Muscle layer of duodenum (tissue), 2 donors: ENCODE measurements around the gene CEP68.
"Not testable (repeated sequence)": the region's sequence is repeated elsewhere in the genome, so short reads cannot be mapped to it uniquely, and the experiment has no call there.

ENCODE experiments used
- H3K27ac ChIP-seq: one replicate; pipeline ENCODE4 v1.7.0; 2013; ENCODE audit warnings: mild to moderate bottlenecking, low read length
- H3K27me3 ChIP-seq: one replicate; pipeline ENCODE4 v1.7.0; 2013; ENCODE audit warnings: low read depth, mild to moderate bottlenecking, control low read depth, low read length
- H3K36me3 ChIP-seq, 2 donors: one replicate each; pipeline ENCODE4 v1.7.0; 2013; ENCODE audit warnings: low read length in 2 of 2, control low read depth in 1 of 2, mild to moderate bottlenecking in 1 of 2; ENCODE audit not compliant: insufficient read depth in 2 of 2, control insufficient read depth in 1 of 2
- H3K4me1 ChIP-seq, 2 donors: one replicate each; pipeline ENCODE4 v1.7.0; 2013; ENCODE audit warnings: low read length in 2 of 2, mild to moderate bottlenecking in 2 of 2, control low read depth in 1 of 2, moderate library complexity in 1 of 2; ENCODE audit not compliant: insufficient read depth in 2 of 2, control insufficient read depth in 1 of 2
- H3K4me3 ChIP-seq, 2 donors: one replicate each; pipeline ENCODE4 v1.7.0; 2013; ENCODE audit warnings: low read length in 2 of 2, low read depth in 1 of 2, mild to moderate bottlenecking in 1 of 2
- H3K9me3 ChIP-seq, 2 donors: one replicate each; pipeline ENCODE4 v1.7.0; 2013; ENCODE audit warnings: low read length in 2 of 2, control low read depth in 1 of 2, mild to moderate bottlenecking in 1 of 2; ENCODE audit not compliant: control insufficient read depth in 1 of 2
- donor health status: healthy.

Gene CEP68

DNA sequence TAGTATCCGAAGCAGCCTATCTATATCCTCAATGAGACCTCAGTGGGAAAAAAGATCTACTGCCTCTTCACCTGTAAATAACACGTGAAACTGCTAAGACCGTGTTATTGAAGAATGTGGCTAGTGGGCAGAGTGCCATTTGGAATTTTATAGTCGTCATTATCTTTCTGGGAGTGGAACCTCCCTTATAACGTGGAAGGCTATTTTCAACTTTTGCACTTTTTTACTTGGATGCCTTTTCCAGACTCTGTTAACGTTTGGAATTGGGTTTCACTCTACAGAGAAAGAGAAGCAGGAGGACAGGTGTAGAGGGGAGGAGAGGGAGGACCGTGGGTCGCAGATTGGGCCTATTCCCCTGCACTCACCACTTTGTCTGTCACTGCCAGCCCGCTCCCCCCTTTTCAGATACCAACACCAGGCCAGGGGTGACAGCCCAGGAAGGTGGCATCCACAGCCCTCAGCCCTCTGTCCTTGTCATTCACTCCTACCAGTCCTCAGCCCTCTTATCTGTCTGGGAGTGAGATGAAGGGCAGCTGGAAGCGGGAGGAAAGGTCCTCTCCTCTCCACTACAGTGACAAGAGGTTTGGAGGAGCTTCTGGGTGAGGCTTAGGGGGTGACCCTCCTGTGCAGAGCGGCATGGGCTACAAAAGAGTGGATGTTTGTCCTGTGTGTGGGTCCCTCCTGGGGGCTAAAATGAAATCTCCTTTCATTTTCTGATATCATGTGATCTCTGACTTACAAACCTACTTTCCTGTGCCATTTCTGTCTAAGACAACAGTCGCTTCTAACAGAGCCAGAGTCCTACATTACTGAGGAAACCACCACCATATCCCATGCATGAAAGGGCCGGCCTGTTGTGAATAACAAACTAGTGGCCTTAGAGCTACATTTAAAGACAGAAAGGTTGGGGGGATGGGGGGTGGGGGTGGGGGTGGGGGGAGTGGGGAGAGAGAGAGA, 23.9 kb upstream of the CEP68 start:
- H3K27ac ChIP-seq = peak overlapping the region; percentile 35
- H3K9me3 ChIP-seq = no peaks in the 10 kb centered on the region
- peak overlapping the region in 1 of 2 donors; percentile 7 for H3K4me3 ChIP-seq
- no peaks in the 10 kb centered on the region for H3K36me3 ChIP-seq
- peaks cover 0 to 4% of the 10 kb centered on the region in 2 donors for H3K4me1 ChIP-seq
- H3K27me3 ChIP-seq = no peaks in the 10 kb centered on the region

DNA sequence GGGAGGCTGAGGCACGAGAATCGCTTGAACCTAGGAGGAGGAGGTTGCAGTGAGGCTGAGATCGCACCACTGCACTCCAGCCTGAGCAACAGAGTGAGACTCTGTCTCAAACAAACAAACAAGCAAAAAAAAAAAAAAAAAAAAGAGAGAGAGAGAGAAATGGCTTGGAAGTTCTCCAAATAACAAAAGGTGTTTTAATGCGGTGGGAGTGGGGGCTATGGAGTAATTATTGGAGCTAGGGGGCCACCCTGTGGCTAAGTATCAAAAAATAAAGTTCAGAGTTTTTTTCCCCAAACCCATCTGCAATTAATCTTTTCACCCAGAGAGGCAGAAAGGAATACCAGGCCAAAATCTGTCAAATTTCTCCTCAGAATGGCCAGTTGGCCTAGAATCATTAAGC, 23.0 kb upstream of the CEP68 start:
- no peak overlapping the region for H3K27ac ChIP-seq
- no peaks in the 10 kb centered on the region for H3K9me3 ChIP-seq
- H3K27me3 ChIP-seq = no peaks in the 10 kb centered on the region
- H3K36me3 ChIP-seq = no peaks in the 10 kb centered on the region
- H3K4me1 ChIP-seq = peaks cover 0 to 4% of the 10 kb centered on the region in 2 donors
- H3K4me3 ChIP-seq = no peak overlapping the region

DNA sequence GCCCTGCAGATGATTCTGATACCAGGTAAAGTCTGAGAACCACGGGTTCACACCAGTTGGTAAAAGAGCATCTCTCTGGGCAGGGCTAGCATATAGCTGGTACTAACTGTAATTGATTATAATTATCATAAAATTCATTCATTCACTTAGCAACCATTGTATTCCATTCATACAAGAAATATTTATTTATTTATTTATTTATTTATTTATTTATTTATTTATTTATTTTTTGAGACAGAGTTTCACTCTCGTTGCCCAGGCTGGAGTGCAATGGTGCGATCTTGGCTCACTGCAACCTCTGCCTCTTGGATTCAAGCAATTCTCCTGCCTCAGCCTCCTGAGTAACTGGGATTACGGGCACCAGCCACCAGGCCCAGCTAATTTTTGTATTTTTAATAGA, 22.5 kb upstream of the CEP68 start:
- not testable (repeated sequence) for H3K27me3 ChIP-seq, H3K9me3 ChIP-seq, H3K36me3 ChIP-seq, H3K4me3 ChIP-seq, H3K27ac ChIP-seq, H3K4me1 ChIP-seq

DNA sequence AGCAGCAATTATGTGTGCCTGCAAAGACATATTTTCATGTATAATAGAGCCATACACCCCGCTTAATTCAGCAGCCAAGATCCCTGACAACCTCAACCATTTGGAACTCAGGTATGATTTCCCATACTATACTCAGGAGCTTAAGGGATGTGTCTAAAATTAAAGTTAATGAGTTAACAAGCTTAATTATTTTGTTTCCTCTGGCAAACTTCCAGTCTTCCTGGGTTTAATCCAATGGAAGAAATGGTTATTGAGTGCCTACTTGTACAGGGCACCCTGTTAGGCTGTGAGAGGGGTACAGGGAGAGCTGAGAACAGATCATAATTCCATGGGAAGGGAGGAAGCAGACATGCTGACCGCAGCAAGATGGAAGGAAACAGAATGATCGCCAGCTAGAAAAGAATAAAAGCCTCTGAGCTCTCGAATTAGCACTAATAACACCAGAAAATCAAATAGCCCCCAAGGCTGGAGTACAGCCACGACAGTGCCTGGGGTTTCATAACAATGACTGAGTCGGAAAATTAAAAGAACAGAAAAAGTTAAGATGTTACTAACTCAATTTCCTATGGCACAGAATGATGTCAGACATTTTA, 20.8 kb upstream of the CEP68 start:
- Histone ChIP-seq H3K36me3 (no peaks in the 10 kb centered on the region), H3K27me3 (no peaks in the 10 kb centered on the region), H3K4me1 (peaks cover 3 to 4% of the 10 kb centered on the region in 2 donors), H3K9me3 (no peaks in the 10 kb centered on the region), H3K27ac (no peak overlapping the region), H3K4me3 (no peak overlapping the region)

DNA sequence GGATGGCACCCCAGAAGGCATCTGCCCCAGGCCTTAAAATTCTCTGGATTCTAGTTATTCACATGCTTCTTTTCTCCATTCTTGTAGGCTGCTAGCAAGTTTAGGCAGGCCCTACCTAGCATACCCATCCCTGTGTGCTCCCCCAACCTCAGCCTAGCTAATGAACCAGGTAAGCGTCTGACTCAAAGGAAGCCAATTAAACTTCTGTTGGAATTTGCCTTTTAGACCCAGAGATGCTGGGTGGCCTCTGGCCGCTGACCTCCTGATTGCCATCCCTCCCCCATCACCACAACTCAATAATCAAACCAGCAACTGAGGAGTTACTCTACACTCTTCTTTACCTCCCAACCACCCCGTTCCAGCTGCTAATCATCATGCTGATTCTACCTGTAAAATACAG, 19.0 kb upstream of the CEP68 start:
- Histone ChIP-seq H3K4me1 (peaks cover 4% of the 10 kb centered on the region in 2 donors), H3K4me3 (no peak overlapping the region), H3K9me3 (no peaks in the 10 kb centered on the region), H3K27me3 (no peaks in the 10 kb centered on the region), H3K27ac (no peak overlapping the region), H3K36me3 (no peaks in the 10 kb centered on the region)

DNA sequence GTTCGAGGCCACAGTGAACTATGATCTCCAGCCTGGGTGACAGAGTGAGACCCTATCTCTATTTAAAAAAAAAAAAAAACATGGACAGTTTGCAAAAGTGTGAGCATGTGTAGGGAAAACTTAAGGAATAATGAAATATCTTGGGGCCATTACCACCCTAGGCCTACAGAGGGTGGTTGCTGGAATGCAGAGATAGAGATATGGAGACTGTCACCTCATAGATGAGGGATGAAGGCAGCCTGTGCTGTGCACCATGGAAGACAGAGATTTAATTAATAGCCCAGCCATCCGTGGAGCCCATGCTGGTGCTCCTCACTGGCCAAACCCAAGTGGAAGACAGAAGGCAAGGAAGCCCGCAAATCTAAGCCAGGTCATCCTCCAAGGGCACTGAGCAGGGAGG, 16.6 kb upstream of the CEP68 start:
- Histone ChIP-seq H3K4me3 (no peak overlapping the region), H3K9me3 (no peaks in the 10 kb centered on the region), H3K36me3 (no peaks in the 10 kb centered on the region), H3K27ac (no peak overlapping the region), H3K4me1 (peaks cover 4% of the 10 kb centered on the region in 2 donors), H3K27me3 (no peaks in the 10 kb centered on the region)

GRCh38 chr2:65040400-65041261, 15.6 kb upstream of the CEP68 start:
- no peaks in the 10 kb centered on the region for H3K27me3 ChIP-seq
- no peaks in the 10 kb centered on the region for H3K36me3 ChIP-seq
- peaks cover under 1 to 4% of the 10 kb centered on the region in 2 donors for H3K4me1 ChIP-seq
- peak overlapping the region; percentile 25 to 34 for H3K4me3 ChIP-seq
- H3K27ac ChIP-seq = no peak overlapping the region
- H3K9me3 ChIP-seq = no peaks in the 10 kb centered on the region

DNA sequence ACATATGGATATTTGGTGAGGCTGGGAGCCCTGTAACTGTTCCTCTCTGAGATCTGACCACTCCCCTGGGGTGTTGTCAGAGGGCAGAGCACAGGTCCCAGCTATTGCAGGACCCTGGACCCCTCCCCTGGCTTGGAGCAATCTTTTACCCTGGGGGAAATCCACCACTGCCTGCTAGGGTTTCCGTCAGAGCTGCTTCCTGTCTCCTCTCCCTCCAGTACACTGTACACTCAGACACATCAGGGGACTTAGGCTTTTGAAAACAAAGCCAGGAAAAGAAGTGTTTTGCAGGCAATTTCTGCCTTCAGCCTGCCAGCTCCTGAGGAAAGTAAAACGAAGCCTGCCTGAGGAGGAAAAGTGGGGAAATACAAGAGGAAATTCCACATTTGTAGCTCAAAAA, 13.2 kb upstream of the CEP68 start:
- Histone ChIP-seq H3K27me3 (no peaks in the 10 kb centered on the region), H3K4me1 (peaks cover 0 to 4% of the 10 kb centered on the region in 2 donors), H3K27ac (no peak overlapping the region), H3K36me3 (no peaks in the 10 kb centered on the region), H3K9me3 (no peaks in the 10 kb centered on the region), H3K4me3 (no peak overlapping the region)

GRCh38 chr2:65044097-65044735, 12.0 kb upstream of the CEP68 start:
- Histone ChIP-seq H3K27me3 (no peaks in the 10 kb centered on the region), H3K4me3 (no peak overlapping the region), H3K4me1 (peaks cover 0 to 4% of the 10 kb centered on the region in 2 donors), H3K9me3 (no peaks in the 10 kb centered on the region), H3K36me3 (no peaks in the 10 kb centered on the region), H3K27ac (no peak overlapping the region)

DNA sequence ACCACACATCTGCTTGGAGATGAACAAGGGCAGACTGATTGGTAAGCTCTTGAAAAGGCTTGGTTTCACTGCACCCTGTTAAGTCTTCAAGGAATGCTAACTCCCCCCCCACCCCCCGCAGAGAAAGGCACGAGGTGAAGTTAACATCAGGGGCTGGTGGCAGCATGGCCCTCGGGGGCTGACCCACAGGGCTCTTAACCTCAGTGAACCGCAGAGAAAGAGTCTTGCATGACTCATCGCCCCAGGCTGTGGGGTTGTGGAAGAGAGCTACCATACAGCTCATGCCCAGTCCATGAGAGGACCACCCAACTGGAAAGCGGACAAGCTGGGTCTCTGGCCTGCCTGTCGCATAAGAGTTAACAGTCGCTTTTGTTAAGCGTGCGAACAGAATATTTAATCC, 10.6 kb upstream of the CEP68 start:
- no peaks in the 10 kb centered on the region for H3K9me3 ChIP-seq
- no peaks in the 10 kb centered on the region for H3K27me3 ChIP-seq
- H3K4me1 ChIP-seq = no peaks in the 10 kb centered on the region
- H3K4me3 ChIP-seq = no peak overlapping the region
- H3K36me3 ChIP-seq = no peaks in the 10 kb centered on the region
- H3K27ac ChIP-seq = no peak overlapping the region
